DOHH2 (cell line): Measurements from ENCODE around the gene TM4SF5.

Experiments
- EZH2phosphoT487 ChIP-seq: fragments of 200-600 bp; sonication (generic); IDR thresholded peaks from 2 replicates; pipeline ENCODE4 v1.6.1; 2017; ENCODE audit warnings: borderline replicate concordance, mild to moderate bottlenecking, antibody characterized with exemption, low read length, moderate library complexity, mixed read lengths
- TF ChIP-seq, protein P1 (sequence below): fragments of 200-600 bp; sonication (generic); IDR thresholded peaks from one replicate; pipeline ENCODE4 v1.5.1; 2014; ENCODE audit warnings: antibody characterized with exemption, mild to moderate bottlenecking, low read depth, low read length; ENCODE audit not compliant: poor library complexity, severe bottlenecking

DNA sequence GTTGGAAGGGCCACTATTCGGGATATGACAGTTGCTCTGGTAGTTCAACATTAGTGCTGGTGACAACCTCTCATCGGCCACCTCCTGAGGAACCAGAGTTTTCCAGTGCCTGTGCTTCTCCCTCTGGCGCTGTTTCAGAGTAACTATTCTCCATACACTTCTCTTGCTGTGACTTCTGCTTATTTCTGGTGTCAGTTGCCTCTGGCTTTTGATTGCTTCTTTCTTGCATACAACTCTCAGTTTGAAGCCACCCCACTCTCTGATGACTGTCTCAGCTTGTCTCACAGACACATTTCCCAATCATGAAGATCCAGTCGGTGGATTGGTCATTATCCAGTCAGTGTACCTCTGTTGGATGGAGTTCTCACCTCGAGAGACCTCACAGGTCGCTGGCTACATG lies 3.4 kb upstream of the TM4SF5 start:
- TF ChIP-seq, protein P1, sequence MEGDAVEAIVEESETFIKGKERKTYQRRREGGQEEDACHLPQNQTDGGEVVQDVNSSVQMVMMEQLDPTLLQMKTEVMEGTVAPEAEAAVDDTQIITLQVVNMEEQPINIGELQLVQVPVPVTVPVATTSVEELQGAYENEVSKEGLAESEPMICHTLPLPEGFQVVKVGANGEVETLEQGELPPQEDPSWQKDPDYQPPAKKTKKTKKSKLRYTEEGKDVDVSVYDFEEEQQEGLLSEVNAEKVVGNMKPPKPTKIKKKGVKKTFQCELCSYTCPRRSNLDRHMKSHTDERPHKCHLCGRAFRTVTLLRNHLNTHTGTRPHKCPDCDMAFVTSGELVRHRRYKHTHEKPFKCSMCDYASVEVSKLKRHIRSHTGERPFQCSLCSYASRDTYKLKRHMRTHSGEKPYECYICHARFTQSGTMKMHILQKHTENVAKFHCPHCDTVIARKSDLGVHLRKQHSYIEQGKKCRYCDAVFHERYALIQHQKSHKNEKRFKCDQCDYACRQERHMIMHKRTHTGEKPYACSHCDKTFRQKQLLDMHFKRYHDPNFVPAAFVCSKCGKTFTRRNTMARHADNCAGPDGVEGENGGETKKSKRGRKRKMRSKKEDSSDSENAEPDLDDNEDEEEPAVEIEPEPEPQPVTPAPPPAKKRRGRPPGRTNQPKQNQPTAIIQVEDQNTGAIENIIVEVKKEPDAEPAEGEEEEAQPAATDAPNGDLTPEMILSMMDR = no peak
- TF ChIP-seq EZH2phosphoT487 = no peak
